Lung (tissue), 12 donors: ENCODE data around the gene LACTBL1. TPM values are rescaled to one million over a fixed set of nuclear protein-coding genes. Genes with fewer than 3 reads are reported as not detected.
"Not testable (repeated sequence)": the region's sequence is repeated elsewhere in the genome, so short reads cannot be mapped to it uniquely, and the experiment has no call there.

Experiments
- ATAC-seq: fragments of 200-7000 bp; cut with Tn5 transposase; one replicate; pipeline ENCODE4 v1.9.1; 2020; ENCODE audit warnings: moderate number of reproducible peaks; ENCODE audit not compliant: insufficient read depth, low FRiP score
- DNase-seq, 3 donors: peaks; one replicate each; pipeline ENCODE4 v3.0.0-alpha.2; 2013 to 2017
- H3K27ac ChIP-seq, 2 donors: one replicate each; pipeline ENCODE4 v1.5.1; 2013; ENCODE audit warnings: mild to moderate bottlenecking in 2 of 2, moderate library complexity in 2 of 2, control low read depth in 1 of 2, inconsistent platforms in 1 of 2, low read depth in 1 of 2, low read length in 1 of 2
- H3K27me3 ChIP-seq, 3 donors: one replicate each; pipeline ENCODE4 v1.5.1; 2013; ENCODE audit warnings: low read length in 2 of 3; ENCODE audit not compliant: control insufficient read depth in 3 of 3, insufficient read depth in 3 of 3
- H3K36me3 ChIP-seq, 4 donors: one replicate each; pipeline ENCODE4 v1.5.1; 2013; ENCODE audit warnings: low read length in 4 of 4, mild to moderate bottlenecking in 1 of 4, moderate library complexity in 1 of 4; ENCODE audit not compliant: control insufficient read depth in 4 of 4, insufficient read depth in 4 of 4
- H3K4me1 ChIP-seq, 5 donors: one replicate each; pipeline ENCODE4 v1.5.1; 2013; ENCODE audit warnings: low read length in 5 of 5, mild to moderate bottlenecking in 2 of 5, moderate library complexity in 1 of 5; ENCODE audit not compliant: control insufficient read depth in 5 of 5, insufficient read depth in 5 of 5
- H3K4me3 ChIP-seq: one replicate; pipeline ENCODE4 v1.5.1; 2013; ENCODE audit warnings: mild to moderate bottlenecking, control low read depth, moderate library complexity
- H3K9ac ChIP-seq, 2 donors: one replicate each; pipeline ENCODE4 v1.5.1; 2013; ENCODE audit warnings: low read length in 2 of 2, control low read depth in 1 of 2; ENCODE audit not compliant: insufficient read depth in 1 of 2
- H3K9me3 ChIP-seq, 4 donors: one replicate each; pipeline ENCODE4 v1.5.1; 2013; ENCODE audit warnings: low read length in 3 of 4, mild to moderate bottlenecking in 1 of 4, moderate library complexity in 1 of 4; ENCODE audit not compliant: control insufficient read depth in 4 of 4, insufficient read depth in 3 of 4
- WGBS, 2 donors: extraction: QIAGEN DNeasy Blood & Tissue Kit; methylation state at CpG; one replicate each; pipeline ENCODE4 v1.1.7; 2013; 5-methylcytosine and 5-hydroxymethylcytosine counted together
- polyA plus RNA-seq, 2 donors: library from polyadenylated mRNA; stranded (reverse); fragments of 200-250 nt; gene quantifications; one replicate each; pipeline ENCODE4 v1.2.1, GENCODE V29; 2013
- total RNA-seq, 2 donors: library from RNA; depleted of rRNA in 1 of 2; stranded (reverse); fragments of >200 nt in 1 of 2; gene quantifications; one replicate each; pipeline ENCODE4 v1.2.1, GENCODE V29; 2014 to 2021
- TF ChIP-seq, protein P1 (sequence below): IDR thresholded peaks from 2 replicates; pipeline ENCODE4 v1.5.1; 2012; ENCODE audit warnings: mild to moderate bottlenecking; ENCODE audit errors: control extremely low read depth, extremely low read depth
- donor health status: control.
- donor health status: control.
- donor health status: Bipolar disorder and iron deficiency.
- donor health status: healthy.
- donor health status: DM: yes; HTN: yes; CAD: no.

The LACTBL1 gene
- total and polyA plus RNA-seq, 4 donors, result not detected

DNA sequence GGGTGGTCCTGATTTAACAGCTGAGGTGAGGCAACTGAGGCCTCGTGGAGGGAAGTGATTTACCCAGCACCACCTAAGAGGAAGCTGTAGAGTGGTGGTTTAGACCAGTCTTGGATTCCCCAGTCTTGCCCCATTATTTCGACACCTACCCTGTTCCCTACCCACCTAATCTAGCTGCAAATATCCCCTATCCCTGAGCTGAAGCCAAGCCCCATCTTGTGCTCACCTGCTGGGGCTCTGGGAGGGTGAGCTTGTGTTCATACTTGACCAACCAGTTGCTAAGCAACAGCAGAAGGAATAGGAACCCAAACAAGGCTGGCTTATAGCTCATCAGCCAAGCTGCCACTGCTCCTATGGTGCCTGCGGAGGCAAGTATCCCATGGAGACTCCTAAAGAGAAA is 41.0 kb upstream of the LACTBL1 start:
- peak; percentile 10 to 29 (median 28) for DNase-seq
- 52 to 66% methylated on average over 3 of the region's 3 CpGs for WGBS, 2 donors
- H3K36me3 ChIP-seq, result no peaks in the 10 kb centered on the region
- no peaks in the 10 kb centered on the region for H3K27me3 ChIP-seq
- H3K27ac ChIP-seq, result no peak overlapping the region
- no peak for ATAC-seq
- H3K9ac ChIP-seq, result no peak overlapping the region
- no peaks in the 10 kb centered on the region for H3K9me3 ChIP-seq
- H3K4me3 ChIP-seq, result no peak overlapping the region
- H3K4me1 ChIP-seq, result no peaks in the 10 kb centered on the region
- TF ChIP-seq, protein P1, sequence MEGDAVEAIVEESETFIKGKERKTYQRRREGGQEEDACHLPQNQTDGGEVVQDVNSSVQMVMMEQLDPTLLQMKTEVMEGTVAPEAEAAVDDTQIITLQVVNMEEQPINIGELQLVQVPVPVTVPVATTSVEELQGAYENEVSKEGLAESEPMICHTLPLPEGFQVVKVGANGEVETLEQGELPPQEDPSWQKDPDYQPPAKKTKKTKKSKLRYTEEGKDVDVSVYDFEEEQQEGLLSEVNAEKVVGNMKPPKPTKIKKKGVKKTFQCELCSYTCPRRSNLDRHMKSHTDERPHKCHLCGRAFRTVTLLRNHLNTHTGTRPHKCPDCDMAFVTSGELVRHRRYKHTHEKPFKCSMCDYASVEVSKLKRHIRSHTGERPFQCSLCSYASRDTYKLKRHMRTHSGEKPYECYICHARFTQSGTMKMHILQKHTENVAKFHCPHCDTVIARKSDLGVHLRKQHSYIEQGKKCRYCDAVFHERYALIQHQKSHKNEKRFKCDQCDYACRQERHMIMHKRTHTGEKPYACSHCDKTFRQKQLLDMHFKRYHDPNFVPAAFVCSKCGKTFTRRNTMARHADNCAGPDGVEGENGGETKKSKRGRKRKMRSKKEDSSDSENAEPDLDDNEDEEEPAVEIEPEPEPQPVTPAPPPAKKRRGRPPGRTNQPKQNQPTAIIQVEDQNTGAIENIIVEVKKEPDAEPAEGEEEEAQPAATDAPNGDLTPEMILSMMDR, result no peak

DNA sequence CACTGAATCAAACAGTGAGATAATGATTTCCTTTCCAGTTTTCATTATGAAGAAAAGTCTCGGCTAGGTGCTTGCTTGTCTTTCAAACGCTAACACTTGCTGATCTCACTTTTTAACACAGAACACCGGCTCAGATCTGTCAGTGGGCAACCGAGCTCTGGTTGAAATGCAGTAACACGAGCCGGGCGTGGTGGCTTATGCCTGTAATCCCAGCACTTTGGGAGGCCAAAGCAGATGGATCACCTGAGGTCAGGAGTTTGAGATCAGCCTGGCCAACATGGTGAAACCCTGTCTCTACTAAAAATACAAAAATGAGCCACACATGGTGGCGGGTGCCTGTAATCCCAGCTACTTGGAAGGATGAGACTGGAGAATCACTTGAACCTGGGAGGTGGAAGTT is 37.4 kb upstream of the LACTBL1 start:
- H3K4me3 ChIP-seq, H3K9me3 ChIP-seq, H3K27ac ChIP-seq, H3K4me1 ChIP-seq, H3K27me3 ChIP-seq, DNase-seq, H3K9ac ChIP-seq, ATAC-seq, H3K36me3 ChIP-seq: not testable (repeated sequence)
- 88 to 89% methylated on average over 8 of the region's 8 CpGs for WGBS, 2 donors

DNA sequence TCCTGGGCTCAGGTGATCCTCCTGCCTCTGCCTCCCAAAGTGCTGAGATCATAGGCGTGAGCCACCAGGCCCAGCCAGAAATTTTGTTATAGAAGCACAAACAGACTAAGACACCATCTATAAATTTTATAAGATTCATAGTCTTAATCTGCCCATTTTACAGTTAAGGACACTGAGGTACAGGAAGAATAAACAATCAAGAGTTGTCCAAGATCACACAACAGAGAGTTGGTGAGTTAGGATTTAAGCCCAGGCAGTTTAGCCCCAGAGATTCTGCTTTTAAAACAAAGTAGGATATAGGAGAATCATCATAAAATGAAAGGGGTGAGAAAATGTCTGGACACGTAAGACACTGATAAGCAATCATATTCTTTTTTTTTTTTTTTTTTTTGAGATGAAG is 36.2 kb upstream of the LACTBL1 start:
- Histone ChIP-seq H3K9ac (no peak overlapping the region), H3K27me3 (no peaks in the 10 kb centered on the region), H3K36me3 (no peaks in the 10 kb centered on the region), H3K4me1 (no peaks in the 10 kb centered on the region), H3K27ac (no peak overlapping the region), H3K4me3 (no peak overlapping the region), H3K9me3 (no peaks in the 10 kb centered on the region)
- DNase-seq (no peak), ATAC-seq (no peak)
- TF ChIP-seq, protein P1, result no peak
- 92 to 95% methylated on average over 2 of the region's 2 CpGs for WGBS, 2 donors

DNA sequence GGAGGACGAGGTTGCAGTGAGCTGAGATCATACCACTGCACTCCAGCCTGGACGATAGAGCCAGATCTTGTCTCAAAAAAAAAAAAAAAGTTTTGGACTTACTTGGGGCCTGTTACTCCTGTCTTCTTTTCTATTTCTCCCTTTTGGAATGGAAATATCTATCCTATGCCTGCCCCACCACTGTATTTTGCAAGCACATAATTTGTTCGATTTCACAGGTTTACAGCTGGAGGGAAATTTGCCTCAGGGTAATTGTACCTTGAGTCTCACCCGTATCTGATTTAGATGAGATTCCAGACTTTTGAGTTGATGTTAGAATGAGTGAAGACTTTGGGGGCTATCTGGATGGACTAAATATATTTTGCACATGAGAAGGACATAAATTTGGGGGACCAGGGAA is 34.4 kb upstream of the LACTBL1 start:
- H3K4me3 ChIP-seq, result no peak overlapping the region
- no peak for DNase-seq
- H3K27me3 ChIP-seq, result no peaks in the 10 kb centered on the region
- ATAC-seq, result no peak
- WGBS, 2 donors, result 91% methylated on average over 4 of the region's 4 CpGs
- no peak overlapping the region for H3K27ac ChIP-seq
- H3K36me3 ChIP-seq, result no peaks in the 10 kb centered on the region
- H3K4me1 ChIP-seq, result no peaks in the 10 kb centered on the region
- no peak overlapping the region for H3K9ac ChIP-seq
- H3K9me3 ChIP-seq, result no peaks in the 10 kb centered on the region
- TF ChIP-seq, protein P1, result no peak

DNA sequence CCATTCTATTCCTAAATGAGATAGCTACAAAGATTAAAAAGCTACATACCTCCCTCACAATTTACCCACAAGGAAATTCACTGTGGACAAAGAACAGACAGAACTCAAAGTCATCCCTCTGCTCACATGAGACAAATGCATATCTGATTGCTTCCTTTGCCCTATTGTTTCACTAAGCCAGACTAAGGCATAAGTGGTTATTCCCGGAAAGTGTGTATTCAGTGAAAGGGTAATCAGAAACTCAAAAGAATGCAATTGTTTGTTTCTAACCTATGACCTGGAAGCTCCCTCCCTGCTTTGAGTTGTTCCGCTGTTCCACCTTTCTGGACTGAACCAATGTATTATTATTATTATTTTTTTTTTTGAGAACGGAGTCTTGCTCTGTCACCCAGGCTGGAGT is 32.1 kb upstream of the LACTBL1 start:
- H3K9ac ChIP-seq, H3K27ac ChIP-seq, H3K36me3 ChIP-seq, H3K9me3 ChIP-seq, H3K4me1 ChIP-seq, H3K27me3 ChIP-seq, ATAC-seq, H3K4me3 ChIP-seq: not testable (repeated sequence)
- WGBS, 2 donors, result 64 to 77% methylated on average over 3 of the region's 3 CpGs
- peak in 1 of 3 donors; percentile 2 for DNase-seq
